ENCODE results near the gene SUN1. TPM values are rescaled to one million over a fixed set of nuclear protein-coding genes. Genes with fewer than 3 reads are reported as not detected.
A peak's percentile ranks its signal among the peaks of the same experiment; 100 is the strongest.
"Not testable (repeated sequence)": the region's sequence is repeated elsewhere in the genome, so short reads cannot be mapped to it uniquely, and the experiment has no call there.

Gene SUN1
- total RNA-seq, 4 donors from 2014 or later = 78.0 to 113 (median 105) TPM

- WGBS, 2 donors = 95 to 97% methylated on average over 11 of the region's 11 CpGs
Measured at GRCh38 chr7:845731-846130, 13.5 kb downstream of the SUN1 start.

DNA sequence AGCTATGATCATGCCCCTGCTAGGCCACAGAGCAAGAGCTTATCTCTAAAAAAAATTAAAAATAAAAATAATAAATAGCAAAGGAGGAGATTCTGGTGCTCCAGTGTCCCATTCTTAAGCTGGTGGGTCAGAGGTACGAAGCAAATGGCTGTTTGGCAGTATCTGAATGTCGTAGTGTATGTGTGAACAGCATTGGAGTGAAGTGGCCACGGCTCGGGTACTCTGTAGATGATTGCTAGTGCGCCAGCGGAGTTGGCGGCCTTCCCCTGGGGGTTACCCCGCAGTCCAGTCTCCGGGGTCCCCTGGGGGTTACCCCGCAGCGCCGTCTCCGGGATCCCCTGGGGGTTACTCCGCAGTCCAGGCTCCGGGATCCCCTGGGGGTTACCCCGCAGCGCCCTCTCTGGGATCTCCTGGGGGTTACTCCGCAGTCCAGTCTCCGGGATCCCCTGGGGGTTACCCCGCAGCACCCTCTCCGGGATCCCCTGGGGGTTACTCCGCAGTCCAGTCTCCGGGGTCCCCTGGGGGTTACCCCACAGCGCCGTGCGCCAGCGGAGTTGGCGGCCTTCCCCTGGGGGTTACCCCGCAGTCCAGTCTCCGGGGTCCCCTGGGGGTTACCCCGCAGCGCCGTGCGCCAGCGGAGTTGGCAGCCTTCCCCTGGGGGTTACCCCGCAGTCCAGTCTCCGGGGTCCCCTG lies 14.8 kb downstream of the SUN1 start:
- H3K9me3 ChIP-seq = not testable (repeated sequence)
- whole genome bisulfite sequencing, 2 donors = 92 to 93% methylated on average over 8 to 12 of the region's 37 CpGs

More at GRCh38 chr7:845731-846130, 13.5 kb downstream of the SUN1 start:
- intact Hi-C loops (cut with DNase I) = no loop called here
- Histone ChIP-seq H3K4me1 (peaks cover 0 to 14% (median 8%) of the 10 kb centered on the region in 3 donors), H3K36me3 (peaks cover 18 to 98% (median 22%) of the 10 kb centered on the region in 3 donors), H3K27me3 (no peaks in the 10 kb centered on the region), H3K4me3 (no peak overlapping the region), H3K27ac (no peak overlapping the region), H3K9me3 (no peaks in the 10 kb centered on the region)
- no peak for DNase-seq
- TF ChIP-seq POLR2A (IDR thresholded peaks at IDR 0.05) (no peak), CTCF (IDR thresholded peaks at IDR 0.05) (no peak)

DNA sequence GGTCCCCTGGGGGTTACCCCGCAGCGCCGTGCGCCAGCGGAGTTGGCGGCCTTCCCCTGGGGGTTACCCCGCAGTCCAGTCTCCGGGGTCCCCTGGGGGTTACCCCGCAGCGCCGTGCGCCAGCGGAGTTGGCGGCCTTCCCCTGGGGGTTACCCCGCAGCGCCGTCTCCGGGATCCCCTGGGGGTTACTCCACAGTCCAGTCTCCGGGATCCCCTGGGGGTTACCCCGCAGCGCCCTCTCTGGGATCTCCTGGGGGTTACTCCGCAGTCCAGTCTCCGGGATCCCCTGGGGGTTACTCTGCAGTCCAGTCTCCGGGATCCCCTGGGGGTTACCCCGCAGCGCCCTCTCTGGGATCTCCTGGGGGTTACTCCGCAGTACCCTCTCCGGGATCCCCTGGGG lies 15.5 kb downstream of the SUN1 start:
- H3K4me1 ChIP-seq; H3K4me3 ChIP-seq; H3K27ac ChIP-seq; DNase-seq; intact Hi-C loops (cut with DNase I); H3K27me3 ChIP-seq; H3K9me3 ChIP-seq: not testable (repeated sequence)
- 77 to 90% methylated on average over 2 to 9 of the region's 28 CpGs for WGBS, 2 donors
- peaks cover 14 to 98% (median 26%) of the 10 kb centered on the region in 3 donors for H3K36me3 ChIP-seq

More for the DNA sequence above, 14.8 kb downstream of the SUN1 start:
- H3K4me3 ChIP-seq; H3K27me3 ChIP-seq; H3K4me1 ChIP-seq; DNase-seq; intact Hi-C loops (cut with DNase I): not testable (repeated sequence)
- H3K27ac ChIP-seq = peak overlapping the region in 1 of 4 donors; percentile 2
- H3K36me3 ChIP-seq = peaks cover 18 to 98% (median 26%) of the 10 kb centered on the region in 3 donors

- Histone ChIP-seq H3K27me3 (no peaks in the 10 kb centered on the region), H3K4me3 (no peak overlapping the region), H3K4me1 (no peaks in the 10 kb centered on the region), H3K27ac (no peak overlapping the region), H3K9me3 (no peaks in the 10 kb centered on the region), H3K36me3 (peaks cover 9 to 98% (median 34%) of the 10 kb centered on the region in 3 donors)
- WGBS, 2 donors = 84 to 94% methylated on average over 12 to 13 of the region's 14 CpGs
- TF ChIP-seq CTCF (IDR thresholded peaks at IDR 0.05) = no peak
- no peak for TF ChIP-seq POLR2A (IDR thresholded peaks at IDR 0.05)
- intact Hi-C loops (cut with DNase I) = no loop called here
- DNase-seq = no peak
Measured at GRCh38 chr7:849145-849544, 16.9 kb downstream of the SUN1 start.

- H3K36me3 ChIP-seq = peaks cover 2 to 98% (median 31%) of the 10 kb centered on the region in 3 donors
- 65 to 67% methylated on average over 14 to 15 of the region's 19 CpGs for WGBS, 2 donors
Measured at GRCh38 chr7:849781-850180, 17.5 kb downstream of the SUN1 start.

More at GRCh38 chr7:849781-850180, 17.5 kb downstream of the SUN1 start:
- no peak for DNase-seq
- TF ChIP-seq CTCF (IDR thresholded peaks at IDR 0.05) (no peak), POLR2A (IDR thresholded peaks at IDR 0.05) (no peak)
- no peaks in the 10 kb centered on the region for H3K4me1 ChIP-seq
- H3K27me3 ChIP-seq = no peaks in the 10 kb centered on the region
- H3K27ac ChIP-seq = no peak overlapping the region
- H3K4me3 ChIP-seq = no peak overlapping the region
- intact Hi-C loops (cut with DNase I) = no loop called here
- no peaks in the 10 kb centered on the region for H3K9me3 ChIP-seq
